Liver (tissue), 9 donors: Measurements from ENCODE around the gene MEDAG. TPM values are rescaled to one million over a fixed set of nuclear protein-coding genes. Genes with fewer than 3 reads are reported as not detected.

Experiments
- DNase-seq: peaks from one replicate; pipeline ENCODE4 v3.0.0-alpha.2; 2017; ENCODE audit warnings: low spot score
- H3K27ac ChIP-seq, 2 donors: one replicate each; pipeline ENCODE4 v1.7.0; 2013; ENCODE audit warnings: inconsistent platforms in 2 of 2, low read length in 2 of 2, control low read depth in 1 of 2, low read depth in 1 of 2, mild to moderate bottlenecking in 1 of 2
- H3K27me3 ChIP-seq, 4 donors: one replicate each; pipeline versions ENCODE4 v1.6.1 to v1.7.0; 2013; ENCODE audit warnings: low read length in 3 of 4, inconsistent platforms in 1 of 4, mild to moderate bottlenecking in 1 of 4, moderate library complexity in 1 of 4; ENCODE audit not compliant: control insufficient read depth in 4 of 4, insufficient read depth in 4 of 4
- H3K36me3 ChIP-seq, 4 donors: one replicate each; pipeline versions ENCODE4 v1.6.1 to v1.7.0; 2013; ENCODE audit warnings: low read length in 3 of 4, mild to moderate bottlenecking in 3 of 4, low read depth in 1 of 4, moderate library complexity in 1 of 4; ENCODE audit not compliant: control insufficient read depth in 4 of 4, insufficient read depth in 3 of 4
- H3K4me1 ChIP-seq, 4 donors: one replicate each; pipeline versions ENCODE4 v1.6.1 to v1.7.0; 2013; ENCODE audit warnings: low read length in 3 of 4, mild to moderate bottlenecking in 3 of 4, moderate library complexity in 1 of 4; ENCODE audit not compliant: control insufficient read depth in 4 of 4, insufficient read depth in 4 of 4
- H3K4me3 ChIP-seq, 3 donors: one replicate each; pipeline versions ENCODE4 v1.6.1 to v1.7.0; 2013; ENCODE audit warnings: low read length in 3 of 3, control low read depth in 1 of 3, low read depth in 1 of 3, mild to moderate bottlenecking in 1 of 3
- H3K9ac ChIP-seq, 2 donors: one replicate each; pipeline ENCODE4 v1.7.0; 2013; ENCODE audit warnings: low read length in 2 of 2, mild to moderate bottlenecking in 2 of 2, moderate library complexity in 2 of 2, control low read depth in 1 of 2, low read depth in 1 of 2
- H3K9me3 ChIP-seq, 4 donors: one replicate each; pipeline versions ENCODE4 v1.6.1 to v1.7.0; 2013; ENCODE audit warnings: low read length in 3 of 4; ENCODE audit not compliant: control insufficient read depth in 4 of 4
- EGR1 ChIP-seq, 2 donors: IDR thresholded peaks; 2 replicates each; pipeline ENCODE4 v1.6.1; 2016 to 2018; ENCODE audit warnings: antibody characterized with exemption in 2 of 2, low read depth in 2 of 2
- FOXA1 ChIP-seq: IDR thresholded peaks from 2 replicates; pipeline ENCODE4 v1.6.1; 2016; ENCODE audit warnings: antibody characterized with exemption
- FOXA2 ChIP-seq: IDR thresholded peaks from 2 replicates; pipeline ENCODE4 v1.6.1; 2016; ENCODE audit warnings: antibody characterized with exemption
- GABPA ChIP-seq, 2 donors: IDR thresholded peaks in 1 of 2; conservative IDR thresholded peaks in 1 of 2; 2 replicates each; pipeline ENCODE4 v1.6.1; 2016; ENCODE audit warnings: antibody characterized with exemption in 2 of 2, mild to moderate bottlenecking in 1 of 2, moderate library complexity in 1 of 2
- HNF4A ChIP-seq, 2 donors: conservative IDR thresholded peaks; 2 replicates each; pipeline ENCODE4 v1.6.1; 2016; ENCODE audit warnings: antibody characterized with exemption in 2 of 2, mild to moderate bottlenecking in 2 of 2
- HNF4G ChIP-seq: IDR thresholded peaks from 2 replicates; pipeline ENCODE4 v1.6.1; 2016; ENCODE audit warnings: antibody characterized with exemption
- NR2F2 ChIP-seq: IDR thresholded peaks from 2 replicates; pipeline ENCODE4 v1.6.1; 2016; ENCODE audit warnings: antibody characterized with exemption
- RAD21 ChIP-seq, 2 donors: IDR thresholded peaks; 2 replicates each; pipeline ENCODE4 v1.6.1; 2016; ENCODE audit warnings: antibody characterized with exemption in 2 of 2, mild to moderate bottlenecking in 2 of 2
- RXRA ChIP-seq, 2 donors: IDR thresholded peaks; 2 replicates each; pipeline ENCODE4 v1.6.1; 2017 to 2018; ENCODE audit warnings: antibody characterized with exemption in 2 of 2, mild to moderate bottlenecking in 1 of 2
- SP1 ChIP-seq: IDR thresholded peaks from 2 replicates; pipeline ENCODE4 v1.6.1; 2018; ENCODE audit warnings: antibody characterized with exemption, mild to moderate bottlenecking
- TAF1 ChIP-seq: conservative IDR thresholded peaks from 2 replicates; pipeline ENCODE4 v1.6.1; 2016; ENCODE audit warnings: antibody characterized with exemption, mild to moderate bottlenecking
- YY1 ChIP-seq: IDR thresholded peaks from 2 replicates; pipeline ENCODE4 v1.6.1; 2016; ENCODE audit warnings: antibody characterized with exemption, mild to moderate bottlenecking
- WGBS: extraction: QIAGEN DNeasy Blood & Tissue Kit; methylation state at CpG from one replicate; pipeline ENCODE4 v1.1.7; 2013; 5-methylcytosine and 5-hydroxymethylcytosine counted together
- polyA plus RNA-seq, 2 donors: library from polyadenylated mRNA; stranded (reverse) in 1 of 2; unstranded in 1 of 2; fragments of 200-250 nt in 1 of 2; fragments of >200 nt in 1 of 2; fragmentation: Nextera tagmentation in 1 of 2; extraction: Ambion mirVana in 1 of 2; gene quantifications; one replicate each; pipeline versions ENCODE4 v1.2.1 to v1.2.3, GENCODE V29; 2013 to 2015
- total RNA-seq, 2 donors: library from RNA; depleted of rRNA; stranded (reverse); fragments of >200 nt; gene quantifications; one replicate each; pipeline ENCODE4 v1.2.3, GENCODE V29; 2014
- TF ChIP-seq, protein P1 (sequence below): IDR thresholded peaks from 2 replicates; pipeline ENCODE4 v1.6.1; 2016; ENCODE audit warnings: antibody characterized with exemption
- TF ChIP-seq, protein P2 (sequence below): IDR thresholded peaks from 2 replicates; pipeline ENCODE4 v1.6.1; 2016; ENCODE audit warnings: antibody characterized with exemption
- TF ChIP-seq, protein P3 (sequence below): IDR thresholded peaks from 2 replicates; pipeline ENCODE4 v1.6.1; 2016; ENCODE audit warnings: antibody characterized with exemption
- donor health status: healthy.
- donor health status: healthy.
- donor health status: healthy.
- donor health status: healthy.
- donor health status: healthy.

The MEDAG gene
- total and polyA plus RNA-seq, 4 donors = 0.05 to 0.50 (median 0.27) TPM

DNA sequence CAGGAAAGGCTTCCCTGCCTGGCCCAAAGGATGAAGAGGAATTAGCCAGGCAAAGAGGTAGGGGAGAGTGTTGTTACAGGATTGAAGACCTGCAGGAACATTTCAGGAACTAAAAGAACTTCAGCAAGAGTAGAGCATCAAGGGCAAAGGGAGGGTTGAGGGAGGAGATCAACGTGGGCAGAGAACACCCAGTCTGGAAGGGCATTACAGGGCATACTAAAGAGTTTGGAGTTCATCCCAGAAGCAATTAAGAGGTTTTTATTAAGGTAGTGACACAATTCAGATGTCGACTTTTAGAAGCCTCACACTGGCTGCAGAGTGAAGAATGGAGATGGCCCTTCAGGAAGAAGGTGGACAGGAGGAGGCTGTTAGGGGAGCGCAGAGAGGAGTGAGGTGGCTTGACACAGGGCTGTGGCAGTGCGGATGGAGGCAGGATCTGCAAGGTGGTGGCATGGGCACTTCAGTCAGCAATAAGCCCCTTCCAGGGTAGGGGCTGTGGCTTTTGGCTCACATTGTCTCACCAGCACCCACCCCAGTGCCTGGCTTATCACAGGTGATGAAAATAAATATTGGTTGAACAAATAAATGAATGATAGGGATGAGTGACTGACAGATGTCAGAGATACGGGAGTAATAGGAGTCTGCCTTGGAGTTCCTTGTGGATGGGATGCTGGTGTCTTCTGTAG lies 51.3 kb downstream of the MEDAG start:
- 58% methylated on average over 5 of the region's 5 CpGs for WGBS
- Histone ChIP-seq H3K9me3 (peaks cover 0 to 4% (median 1%) of the 10 kb centered on the region in 4 donors), H3K36me3 (no peaks in the 10 kb centered on the region), H3K27me3 (peaks cover 0 to 6% (median 0%) of the 10 kb centered on the region in 4 donors), H3K4me1 (no peaks in the 10 kb centered on the region), H3K4me3 (no peak overlapping the region), H3K9ac (no peak overlapping the region), H3K27ac (no peak overlapping the region)
- no peak for DNase-seq
- TF ChIP-seq RAD21 (IDR thresholded peaks at IDR 0.05) (no peak), HNF4G (no peak), GABPA (IDR thresholded peaks at IDR 0.05 in 1 of 2, conservative IDR thresholded peaks at IDR 0.05 in 1 of 2) (no peak), RXRA (IDR thresholded peaks at IDR 0.05) (no peak), YY1 (no peak), EGR1 (IDR thresholded peaks at IDR 0.05; ENCODE audit: low read depth in 2 of 2) (no peak), FOXA1 (no peak), NR2F2 (no peak), SP1 (no peak)
- TF ChIP-seq, protein P1, sequence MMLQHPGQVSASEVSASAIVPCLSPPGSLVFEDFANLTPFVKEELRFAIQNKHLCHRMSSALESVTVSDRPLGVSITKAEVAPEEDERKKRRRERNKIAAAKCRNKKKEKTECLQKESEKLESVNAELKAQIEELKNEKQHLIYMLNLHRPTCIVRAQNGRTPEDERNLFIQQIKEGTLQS = no peak
- TF ChIP-seq, protein P2, sequence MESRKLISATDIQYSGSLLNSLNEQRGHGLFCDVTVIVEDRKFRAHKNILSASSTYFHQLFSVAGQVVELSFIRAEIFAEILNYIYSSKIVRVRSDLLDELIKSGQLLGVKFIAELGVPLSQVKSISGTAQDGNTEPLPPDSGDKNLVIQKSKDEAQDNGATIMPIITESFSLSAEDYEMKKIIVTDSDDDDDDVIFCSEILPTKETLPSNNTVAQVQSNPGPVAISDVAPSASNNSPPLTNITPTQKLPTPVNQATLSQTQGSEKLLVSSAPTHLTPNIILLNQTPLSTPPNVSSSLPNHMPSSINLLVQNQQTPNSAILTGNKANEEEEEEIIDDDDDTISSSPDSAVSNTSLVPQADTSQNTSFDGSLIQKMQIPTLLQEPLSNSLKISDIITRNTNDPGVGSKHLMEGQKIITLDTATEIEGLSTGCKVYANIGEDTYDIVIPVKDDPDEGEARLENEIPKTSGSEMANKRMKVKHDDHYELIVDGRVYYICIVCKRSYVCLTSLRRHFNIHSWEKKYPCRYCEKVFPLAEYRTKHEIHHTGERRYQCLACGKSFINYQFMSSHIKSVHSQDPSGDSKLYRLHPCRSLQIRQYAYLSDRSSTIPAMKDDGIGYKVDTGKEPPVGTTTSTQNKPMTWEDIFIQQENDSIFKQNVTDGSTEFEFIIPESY = no peak

DNA sequence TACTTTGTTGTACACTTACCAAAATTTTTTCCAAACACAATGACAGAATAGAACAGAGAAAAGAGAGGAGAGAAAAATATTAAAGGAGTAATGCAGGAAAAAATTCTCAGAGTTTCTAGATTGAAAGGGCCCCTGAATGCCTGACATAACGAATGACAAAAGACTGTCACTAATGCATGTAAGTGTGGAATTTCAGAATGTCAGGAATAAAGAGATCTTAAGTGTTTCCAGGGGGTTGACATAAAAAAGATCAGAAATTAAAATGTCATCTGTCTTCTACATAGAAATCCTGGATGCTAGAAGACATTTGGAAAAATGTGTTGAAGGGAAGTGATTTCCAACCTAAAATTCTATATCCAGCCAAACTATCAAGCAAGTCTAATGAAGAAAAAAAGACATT lies 53.6 kb downstream of the MEDAG start:
- no peak overlapping the region for H3K27ac ChIP-seq
- peaks cover 0 to 4% (median 1%) of the 10 kb centered on the region in 4 donors for H3K9me3 ChIP-seq
- peaks cover 0 to 6% (median 1%) of the 10 kb centered on the region in 4 donors for H3K27me3 ChIP-seq
- H3K9ac ChIP-seq = no peak overlapping the region
- no peaks in the 10 kb centered on the region for H3K4me1 ChIP-seq
- no peaks in the 10 kb centered on the region for H3K36me3 ChIP-seq
- TF ChIP-seq HNF4A (conservative IDR thresholded peaks at IDR 0.05) (no peak), RXRA (IDR thresholded peaks at IDR 0.05) (no peak), FOXA2 (no peak), GABPA (IDR thresholded peaks at IDR 0.05 in 1 of 2, conservative IDR thresholded peaks at IDR 0.05 in 1 of 2) (no peak), RAD21 (IDR thresholded peaks at IDR 0.05) (no peak), YY1 (no peak), TAF1 (no peak)
- TF ChIP-seq, protein P3, sequence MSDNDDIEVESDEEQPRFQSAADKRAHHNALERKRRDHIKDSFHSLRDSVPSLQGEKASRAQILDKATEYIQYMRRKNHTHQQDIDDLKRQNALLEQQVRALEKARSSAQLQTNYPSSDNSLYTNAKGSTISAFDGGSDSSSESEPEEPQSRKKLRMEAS = no peak
- TF ChIP-seq, protein P2 = no peak
- no peak for DNase-seq
- WGBS = 58% methylated on average over 1 of the region's 1 CpG
- H3K4me3 ChIP-seq = no peak overlapping the region
